Astrocyte (in vitro differentiated cells and primary cell): ENCODE data around the gene PTPRF. TPM values are rescaled to one million over a fixed set of nuclear protein-coding genes. Genes with fewer than 3 reads are reported as not detected.

Experiments used
- DNase-seq: peaks from one replicate; pipeline ENCODE4 v3.0.0-alpha.2; 2010; ENCODE audit warnings: low read depth
- FAIRE-seq: peaks from 2 replicates; lab custom pipeline; 2011; peaks lifted over from hg19 to GRCh38; lab: Jason Lieb, UNC
- H2AFZ ChIP-seq: 2 replicates; pipeline ENCODE4 v1.6.0; 2012; ENCODE audit warnings: low read depth, low read length, inconsistent platforms
- H3K27ac ChIP-seq: 2 replicates; pipeline ENCODE4 v1.5.1; 2011; ENCODE audit warnings: low read depth, low read length, inconsistent platforms
- H3K27me3 ChIP-seq: 2 replicates; pipeline ENCODE4 v1.6.0; 2011; ENCODE audit warnings: low read length, inconsistent platforms; ENCODE audit not compliant: insufficient read depth
- H3K36me3 ChIP-seq: 2 replicates; pipeline ENCODE4 v1.5.1; 2011; ENCODE audit warnings: low read length, inconsistent platforms; ENCODE audit not compliant: insufficient read depth
- H3K4me1 ChIP-seq: 2 replicates; pipeline ENCODE4 v1.5.1; 2011; ENCODE audit warnings: low read length, inconsistent platforms; ENCODE audit not compliant: insufficient read depth
- H3K4me2 ChIP-seq: 2 replicates; pipeline ENCODE4 v1.6.0; 2012; ENCODE audit warnings: low read length, inconsistent platforms
- H3K4me3 ChIP-seq: 2 replicates; pipeline ENCODE4 v1.5.1; 2011; ENCODE audit warnings: low read depth, mild to moderate bottlenecking, low read length, inconsistent platforms; ENCODE audit not compliant: insufficient read depth
- H3K79me2 ChIP-seq: 2 replicates; pipeline ENCODE4 v1.6.0; 2012; ENCODE audit warnings: mild to moderate bottlenecking, low read length, inconsistent platforms; ENCODE audit not compliant: insufficient read depth
- H3K9ac ChIP-seq: 2 replicates; pipeline ENCODE4 v1.6.0; 2012; ENCODE audit warnings: mild to moderate bottlenecking, low read length, inconsistent platforms
- H3K9me3 ChIP-seq: 2 replicates; pipeline ENCODE4 v1.5.1; 2012; ENCODE audit warnings: low read depth, mild to moderate bottlenecking, low read length, inconsistent platforms; ENCODE audit not compliant: insufficient read depth
- H4K20me1 ChIP-seq: 2 replicates; pipeline ENCODE4 v1.6.0; 2012; ENCODE audit warnings: low read length, inconsistent platforms; ENCODE audit not compliant: insufficient read depth
- H3K27ac Mint-ChIP-seq: one replicate; pipeline ENCODE4 v1.8.0; 2021; ENCODE audit warnings: mild to moderate bottlenecking, mixed read lengths; ENCODE audit not compliant: unreplicated experiment
- H3K27me3 Mint-ChIP-seq: one replicate; pipeline ENCODE4 v1.8.0; 2021; ENCODE audit warnings: low read depth, mixed read lengths; ENCODE audit not compliant: unreplicated experiment
- H3K36me3 Mint-ChIP-seq: one replicate; pipeline ENCODE4 v1.8.0; 2021; ENCODE audit warnings: low read depth, mixed read lengths; ENCODE audit not compliant: unreplicated experiment
- H3K4me1 Mint-ChIP-seq: one replicate; pipeline ENCODE4 v1.8.0; 2021; ENCODE audit warnings: low read depth, mixed read lengths; ENCODE audit not compliant: unreplicated experiment
- H3K4me3 Mint-ChIP-seq: one replicate; pipeline ENCODE4 v1.8.0; 2021; ENCODE audit warnings: mild to moderate bottlenecking, moderate library complexity, mixed read lengths; ENCODE audit not compliant: unreplicated experiment
- H3K9me3 Mint-ChIP-seq: one replicate; pipeline ENCODE4 v1.8.0; 2021; ENCODE audit warnings: mild to moderate bottlenecking, mixed read lengths; ENCODE audit not compliant: unreplicated experiment
- EZH2 ChIP-seq: IDR thresholded peaks from 2 replicates; pipeline ENCODE4 v1.6.1; 2012; ENCODE audit warnings: mild to moderate bottlenecking, low read length, inconsistent platforms; ENCODE audit not compliant: insufficient read depth
- total RNA-seq: library from RNA; stranded (reverse); gene quantifications from 2 replicates; pipeline ENCODE4 v1.2.1, GENCODE V29; 2021
- TF ChIP-seq, protein P1 (sequence below): IDR thresholded peaks from 2 replicates; pipeline ENCODE4 v1.5.1; 2011; ENCODE audit warnings: low read depth, mild to moderate bottlenecking, inconsistent platforms, low read length, moderate library complexity; ENCODE audit not compliant: insufficient read depth

Gene PTPRF
- total RNA-seq, 1 donor from 2014 or later = 275 TPM

DNA sequence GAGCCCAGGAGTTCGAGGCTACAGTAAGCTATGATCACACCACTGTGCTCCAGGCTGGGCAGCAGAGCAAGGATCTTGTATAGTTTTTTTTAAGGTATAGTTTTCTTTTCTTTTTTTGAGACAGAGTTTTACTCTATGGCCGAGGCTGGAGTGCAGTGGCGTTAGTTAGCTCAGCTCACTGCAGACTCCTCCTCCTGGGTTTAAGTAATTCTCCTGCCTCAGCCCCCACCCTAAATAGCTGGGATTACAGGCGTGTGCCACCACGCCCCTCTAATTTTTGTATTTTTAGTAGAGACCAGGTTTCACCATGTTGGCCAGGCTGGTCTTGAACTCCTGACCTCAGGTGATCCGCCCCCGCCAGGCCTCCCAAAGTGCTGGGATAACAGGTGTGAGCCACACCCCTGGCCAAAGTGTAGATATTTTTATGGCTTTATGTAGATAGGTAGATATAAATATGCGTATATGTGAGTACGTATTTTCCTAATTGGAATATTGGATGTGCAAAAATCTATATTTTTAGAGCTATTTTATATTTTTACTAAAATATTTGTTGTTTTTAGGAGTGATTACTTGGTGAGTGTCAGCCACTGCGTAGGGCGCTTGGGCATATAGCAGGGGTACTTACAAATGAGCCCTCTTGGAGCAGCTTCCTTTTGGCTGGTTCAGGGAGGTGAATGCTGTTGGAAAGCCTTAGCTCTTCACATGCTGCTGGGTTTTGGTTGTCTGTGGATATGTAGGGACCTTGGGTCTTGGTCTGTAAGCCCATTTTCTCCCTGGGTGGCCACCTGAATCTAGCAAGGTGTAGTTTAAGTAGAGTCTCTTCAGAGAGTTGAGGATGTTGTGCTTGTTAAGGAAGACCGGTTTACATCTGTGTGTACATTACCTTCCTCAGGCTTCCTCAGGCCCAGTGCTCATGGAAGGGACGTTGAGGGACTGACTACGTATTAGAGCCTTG is 128.8 kb downstream of the PTPRF start:
- H3K36me3 Mint-ChIP-seq = peaks cover 22% of the 10 kb centered on the region
- H3K27ac ChIP-seq = no peak overlapping the region
- no peak overlapping the region for H3K27ac Mint-ChIP-seq
- no peaks in the 10 kb centered on the region for H3K9me3 Mint-ChIP-seq
- no peak overlapping the region for H3K4me3 ChIP-seq
- no peak for TF ChIP-seq EZH2
- TF ChIP-seq, protein P1, sequence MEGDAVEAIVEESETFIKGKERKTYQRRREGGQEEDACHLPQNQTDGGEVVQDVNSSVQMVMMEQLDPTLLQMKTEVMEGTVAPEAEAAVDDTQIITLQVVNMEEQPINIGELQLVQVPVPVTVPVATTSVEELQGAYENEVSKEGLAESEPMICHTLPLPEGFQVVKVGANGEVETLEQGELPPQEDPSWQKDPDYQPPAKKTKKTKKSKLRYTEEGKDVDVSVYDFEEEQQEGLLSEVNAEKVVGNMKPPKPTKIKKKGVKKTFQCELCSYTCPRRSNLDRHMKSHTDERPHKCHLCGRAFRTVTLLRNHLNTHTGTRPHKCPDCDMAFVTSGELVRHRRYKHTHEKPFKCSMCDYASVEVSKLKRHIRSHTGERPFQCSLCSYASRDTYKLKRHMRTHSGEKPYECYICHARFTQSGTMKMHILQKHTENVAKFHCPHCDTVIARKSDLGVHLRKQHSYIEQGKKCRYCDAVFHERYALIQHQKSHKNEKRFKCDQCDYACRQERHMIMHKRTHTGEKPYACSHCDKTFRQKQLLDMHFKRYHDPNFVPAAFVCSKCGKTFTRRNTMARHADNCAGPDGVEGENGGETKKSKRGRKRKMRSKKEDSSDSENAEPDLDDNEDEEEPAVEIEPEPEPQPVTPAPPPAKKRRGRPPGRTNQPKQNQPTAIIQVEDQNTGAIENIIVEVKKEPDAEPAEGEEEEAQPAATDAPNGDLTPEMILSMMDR = no peak
- no peak overlapping the region for H3K4me2 ChIP-seq
- H3K36me3 ChIP-seq = peaks cover 60% of the 10 kb centered on the region
- no peak for FAIRE-seq
- no peak overlapping the region for H2AFZ ChIP-seq
- H3K27me3 ChIP-seq = no peaks in the 10 kb centered on the region
- H3K4me1 ChIP-seq = no peaks in the 10 kb centered on the region
- DNase-seq = no peak
- peaks cover 51% of the 10 kb centered on the region for H4K20me1 ChIP-seq
- H3K9ac ChIP-seq = no peak overlapping the region
- H3K27me3 Mint-ChIP-seq = no peaks in the 10 kb centered on the region
- H3K4me3 Mint-ChIP-seq = no peak overlapping the region
- H3K9me3 ChIP-seq = no peaks in the 10 kb centered on the region
- H3K79me2 ChIP-seq = peaks cover 7% of the 10 kb centered on the region
- peaks cover 5% of the 10 kb centered on the region for H3K4me1 Mint-ChIP-seq

DNA sequence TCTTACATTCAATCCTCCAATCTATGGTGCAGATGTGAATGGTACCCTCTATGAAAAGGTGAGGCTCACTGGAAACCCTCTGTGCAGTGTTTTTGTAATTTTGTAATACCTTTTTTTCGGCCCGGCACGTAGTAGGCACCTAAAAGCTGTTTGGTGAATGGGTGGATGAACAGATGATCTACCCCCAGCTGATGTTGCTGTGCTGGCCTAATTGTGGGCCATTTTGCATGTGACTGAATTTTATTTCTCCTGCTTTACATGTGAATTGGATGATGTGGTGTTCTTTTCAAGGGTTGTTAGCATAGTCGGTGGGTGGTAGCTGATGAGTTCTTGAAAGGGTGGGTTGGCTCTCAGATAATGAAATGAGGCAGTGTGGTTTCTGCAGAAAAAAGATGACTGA is 129.7 kb downstream of the PTPRF start:
- Histone ChIP-seq H3K4me1 (no peaks in the 10 kb centered on the region), H3K4me2 (no peak overlapping the region), H3K36me3 (peaks cover 62% of the 10 kb centered on the region), H3K9me3 (no peaks in the 10 kb centered on the region), H3K9ac (no peak overlapping the region), H3K4me3 (no peak overlapping the region), H3K79me2 (peaks cover 4% of the 10 kb centered on the region), H4K20me1 (peaks cover 43% of the 10 kb centered on the region), H3K27me3 (no peaks in the 10 kb centered on the region), H2AFZ (no peak overlapping the region), H3K27ac (no peak overlapping the region)
- DNase-seq = no peak
- peaks cover 2% of the 10 kb centered on the region for H3K4me1 Mint-ChIP-seq
- no peaks in the 10 kb centered on the region for H3K9me3 Mint-ChIP-seq
- H3K36me3 Mint-ChIP-seq = peaks cover 22% of the 10 kb centered on the region
- no peak overlapping the region for H3K4me3 Mint-ChIP-seq
- FAIRE-seq = no peak
- no peak overlapping the region for H3K27ac Mint-ChIP-seq
- no peaks in the 10 kb centered on the region for H3K27me3 Mint-ChIP-seq
- no peak for TF ChIP-seq EZH2
- TF ChIP-seq, protein P1 = no peak

DNA sequence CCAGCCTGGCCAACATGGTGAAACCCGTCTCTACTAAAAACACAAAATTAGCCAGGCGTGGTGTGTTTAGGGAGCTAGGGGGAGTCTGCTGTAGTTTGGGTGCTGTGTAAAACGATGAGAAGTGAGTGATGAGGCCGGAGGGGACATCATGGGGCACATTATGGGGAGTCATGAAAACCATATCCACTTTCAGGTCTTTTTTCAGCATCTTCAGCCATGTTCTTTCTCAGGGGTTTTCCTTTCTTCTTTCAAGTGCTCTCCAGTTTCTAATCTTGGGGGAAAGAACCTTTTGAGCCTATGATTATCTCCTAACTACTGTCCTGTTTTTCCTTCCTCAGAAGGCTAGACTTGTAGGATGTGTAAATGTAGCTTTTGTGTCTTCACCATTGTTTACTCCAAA is 133.7 kb downstream of the PTPRF start:
- peaks cover 4% of the 10 kb centered on the region for H3K79me2 ChIP-seq
- no peaks in the 10 kb centered on the region for H3K27me3 ChIP-seq
- TF ChIP-seq, protein P1 = no peak
- no peak for TF ChIP-seq EZH2
- H3K4me2 ChIP-seq = no peak overlapping the region
- H3K4me3 ChIP-seq = no peak overlapping the region
- H3K9me3 Mint-ChIP-seq = no peaks in the 10 kb centered on the region
- no peak for FAIRE-seq
- no peak for DNase-seq
- H3K9me3 ChIP-seq = no peaks in the 10 kb centered on the region
- H3K27ac ChIP-seq = no peak overlapping the region
- no peaks in the 10 kb centered on the region for H3K27me3 Mint-ChIP-seq
- no peak overlapping the region for H2AFZ ChIP-seq
- peaks cover 55% of the 10 kb centered on the region for H4K20me1 ChIP-seq
- H3K9ac ChIP-seq = no peak overlapping the region
- H3K36me3 Mint-ChIP-seq = peaks cover 46% of the 10 kb centered on the region
- H3K4me1 ChIP-seq = peaks cover 11% of the 10 kb centered on the region
- no peak overlapping the region for H3K4me3 Mint-ChIP-seq
- peaks cover 20% of the 10 kb centered on the region for H3K4me1 Mint-ChIP-seq
- H3K36me3 ChIP-seq = peaks cover 83% of the 10 kb centered on the region
- peak overlapping the region; percentile 21 for H3K27ac Mint-ChIP-seq
